ENCODE measurements around the gene CMIP.

DNA sequence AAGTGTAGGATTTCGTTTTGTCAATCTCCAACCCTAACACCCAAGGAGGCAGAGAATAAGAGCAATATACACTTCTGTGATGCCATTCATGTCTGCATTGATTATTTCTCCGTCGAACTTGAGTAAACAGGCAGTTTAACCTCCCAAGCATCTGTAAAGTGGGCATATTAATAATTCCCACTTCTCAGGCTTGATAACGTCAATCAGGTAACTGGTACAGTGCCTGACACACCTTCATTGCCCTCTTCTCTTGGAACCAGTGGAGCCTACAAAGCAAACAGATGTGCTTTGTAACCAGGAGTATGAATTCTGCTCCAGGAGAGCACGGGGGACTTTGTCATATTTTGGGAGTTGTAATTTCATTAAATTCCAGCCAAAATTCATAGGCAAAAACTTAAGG lies 302.0 kb downstream of the CMIP start:
- TF ChIP-seq, protein P1, sequence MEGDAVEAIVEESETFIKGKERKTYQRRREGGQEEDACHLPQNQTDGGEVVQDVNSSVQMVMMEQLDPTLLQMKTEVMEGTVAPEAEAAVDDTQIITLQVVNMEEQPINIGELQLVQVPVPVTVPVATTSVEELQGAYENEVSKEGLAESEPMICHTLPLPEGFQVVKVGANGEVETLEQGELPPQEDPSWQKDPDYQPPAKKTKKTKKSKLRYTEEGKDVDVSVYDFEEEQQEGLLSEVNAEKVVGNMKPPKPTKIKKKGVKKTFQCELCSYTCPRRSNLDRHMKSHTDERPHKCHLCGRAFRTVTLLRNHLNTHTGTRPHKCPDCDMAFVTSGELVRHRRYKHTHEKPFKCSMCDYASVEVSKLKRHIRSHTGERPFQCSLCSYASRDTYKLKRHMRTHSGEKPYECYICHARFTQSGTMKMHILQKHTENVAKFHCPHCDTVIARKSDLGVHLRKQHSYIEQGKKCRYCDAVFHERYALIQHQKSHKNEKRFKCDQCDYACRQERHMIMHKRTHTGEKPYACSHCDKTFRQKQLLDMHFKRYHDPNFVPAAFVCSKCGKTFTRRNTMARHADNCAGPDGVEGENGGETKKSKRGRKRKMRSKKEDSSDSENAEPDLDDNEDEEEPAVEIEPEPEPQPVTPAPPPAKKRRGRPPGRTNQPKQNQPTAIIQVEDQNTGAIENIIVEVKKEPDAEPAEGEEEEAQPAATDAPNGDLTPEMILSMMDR (IDR thresholded peaks at IDR 0.05), result no peak
- TF ChIP-seq POLR2A (IDR thresholded peaks at IDR 0.05), result no peak

Data from thyroid gland (tissue), 4 donors.